HT-29 (cell line): Measurements from ENCODE around the gene SSBP4. TPM values are rescaled to one million over a fixed set of nuclear protein-coding genes. Genes with fewer than 3 reads are reported as not detected.
A peak's percentile ranks its signal among the peaks of the same experiment; 100 is the strongest.
"Not testable (repeated sequence)": the region's sequence is repeated elsewhere in the genome, so short reads cannot be mapped to it uniquely, and the experiment has no call there.

Experiments used
- DNase-seq: peaks from one replicate; pipeline ENCODE4 v3.0.0-alpha.2; 2015; ENCODE audit warnings: low spot score
- total RNA-seq: library from RNA; depleted of rRNA; stranded (reverse); fragments of >200 nt; shearing (Covaris generic); gene quantifications from 2 replicates; pipeline ENCODE4 v1.2.3, GENCODE V29; 2014; rRNA removed

SSBP4 gene
- 78.0 and 87.1 TPM in 2 replicates for total RNA-seq

DNA sequence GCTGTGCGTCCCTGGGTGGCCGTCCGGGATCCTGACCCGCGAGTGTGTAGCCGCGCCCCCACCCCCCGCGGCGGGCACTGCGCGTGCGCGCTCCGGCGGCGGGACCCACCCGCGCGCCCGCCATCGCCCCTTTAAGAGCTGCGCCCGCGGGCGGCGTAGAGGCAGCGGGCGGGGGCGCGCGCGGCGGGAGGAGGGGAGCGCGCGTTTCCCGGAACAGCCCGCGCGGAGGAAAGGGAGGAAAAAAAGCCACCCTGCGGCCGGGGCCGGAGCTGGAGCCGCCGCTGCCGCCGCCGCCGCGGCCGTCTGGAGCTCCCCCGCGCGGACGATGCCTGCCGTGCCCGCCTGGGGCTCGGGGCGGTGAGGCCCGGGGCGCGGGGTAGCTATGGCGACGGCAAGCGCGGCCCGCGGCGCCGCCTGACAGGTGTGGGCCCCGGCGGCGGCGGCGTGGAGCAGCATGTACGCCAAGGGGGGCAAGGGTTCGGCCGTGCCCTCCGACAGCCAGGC lies at the start of gene SSBP4:
TSS of gene SSBP4 (plus strand) at position 204 of the 504 bp plus-strand sequence. CDS start at position 455, 251 bp downstream.
- DNase-seq = peak; percentile 73

DNA sequence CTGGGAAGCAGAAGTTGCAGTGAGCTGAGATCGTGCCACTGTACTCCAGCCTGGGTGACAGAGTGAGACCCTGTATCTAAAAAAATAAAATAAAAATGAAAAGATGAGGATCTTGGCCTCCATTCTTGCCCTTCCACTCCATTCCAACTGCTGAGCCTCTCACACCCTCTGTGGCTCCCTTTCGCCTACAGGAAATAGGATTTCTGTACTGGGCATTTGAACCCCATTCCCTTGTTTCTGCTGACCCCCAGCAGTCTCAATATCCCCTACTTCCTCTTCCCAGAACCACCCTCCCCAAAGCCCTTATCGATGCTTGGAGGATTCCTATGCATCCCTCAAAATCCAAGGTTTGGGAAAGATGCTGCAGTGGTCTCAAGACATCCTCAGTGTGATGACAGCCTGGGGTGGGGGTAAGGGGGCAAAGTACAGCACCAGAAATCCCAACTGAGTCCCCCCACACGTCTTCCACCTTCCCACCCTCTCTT lies 45.7 kb upstream of the SSBP4 start:
- DNase-seq = no peak

DNA sequence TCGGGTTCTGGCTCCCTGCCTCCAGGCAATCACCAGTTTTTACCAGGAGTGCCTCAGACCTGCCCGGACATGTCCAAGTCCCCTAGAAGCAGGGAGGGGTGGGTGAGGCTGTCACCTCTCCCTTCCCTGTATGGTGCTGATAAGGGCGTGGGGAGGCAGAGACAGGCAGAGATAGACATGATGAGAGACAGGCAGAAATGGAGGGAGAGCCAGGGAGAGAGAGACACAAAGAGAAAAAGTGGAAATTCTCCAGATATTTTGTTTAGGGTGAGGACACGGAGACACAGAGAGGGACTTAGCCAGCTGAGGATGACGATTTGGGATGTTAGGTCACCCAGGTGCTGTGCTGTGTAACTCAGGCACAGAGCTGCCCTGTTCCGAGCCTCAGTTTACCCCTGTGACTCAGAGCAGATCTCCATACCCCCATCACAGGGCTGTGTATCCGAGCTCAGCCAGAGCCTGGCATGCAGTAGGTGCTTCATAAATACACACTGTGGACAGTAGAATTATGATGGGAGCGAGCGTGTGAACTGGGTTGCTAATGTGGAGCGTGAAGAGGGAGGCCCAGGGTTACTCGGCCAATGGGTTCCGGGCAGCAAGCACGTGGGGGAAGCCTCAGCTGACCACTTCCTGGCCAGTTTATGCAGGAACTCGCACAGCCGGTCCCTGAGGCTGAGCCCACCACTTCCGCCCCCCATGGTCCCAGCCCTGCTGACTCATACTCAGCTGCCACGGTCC lies 45.1 kb upstream of the SSBP4 start:
- peak; percentile 81 for DNase-seq

DNA sequence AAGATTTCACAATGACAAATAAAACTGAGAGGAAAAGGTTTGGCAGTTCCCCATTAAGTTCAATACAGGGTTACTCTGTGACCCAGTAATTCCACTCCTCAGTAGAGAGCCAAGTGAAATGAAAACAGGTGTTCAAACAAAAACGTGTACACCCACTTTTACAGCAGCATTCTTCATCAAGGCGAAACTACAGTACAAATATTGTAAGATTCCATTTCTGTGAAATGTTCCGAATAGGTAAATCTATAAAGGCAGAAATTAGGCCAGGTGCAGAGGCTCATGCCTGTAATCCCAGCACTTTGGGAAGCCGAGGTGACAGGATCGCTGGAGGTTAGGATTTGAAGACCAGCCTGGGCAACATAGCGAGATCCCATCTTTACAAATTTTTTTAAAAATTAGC lies 42.2 kb upstream of the SSBP4 start:
- DNase-seq = peak; percentile 68

DNA sequence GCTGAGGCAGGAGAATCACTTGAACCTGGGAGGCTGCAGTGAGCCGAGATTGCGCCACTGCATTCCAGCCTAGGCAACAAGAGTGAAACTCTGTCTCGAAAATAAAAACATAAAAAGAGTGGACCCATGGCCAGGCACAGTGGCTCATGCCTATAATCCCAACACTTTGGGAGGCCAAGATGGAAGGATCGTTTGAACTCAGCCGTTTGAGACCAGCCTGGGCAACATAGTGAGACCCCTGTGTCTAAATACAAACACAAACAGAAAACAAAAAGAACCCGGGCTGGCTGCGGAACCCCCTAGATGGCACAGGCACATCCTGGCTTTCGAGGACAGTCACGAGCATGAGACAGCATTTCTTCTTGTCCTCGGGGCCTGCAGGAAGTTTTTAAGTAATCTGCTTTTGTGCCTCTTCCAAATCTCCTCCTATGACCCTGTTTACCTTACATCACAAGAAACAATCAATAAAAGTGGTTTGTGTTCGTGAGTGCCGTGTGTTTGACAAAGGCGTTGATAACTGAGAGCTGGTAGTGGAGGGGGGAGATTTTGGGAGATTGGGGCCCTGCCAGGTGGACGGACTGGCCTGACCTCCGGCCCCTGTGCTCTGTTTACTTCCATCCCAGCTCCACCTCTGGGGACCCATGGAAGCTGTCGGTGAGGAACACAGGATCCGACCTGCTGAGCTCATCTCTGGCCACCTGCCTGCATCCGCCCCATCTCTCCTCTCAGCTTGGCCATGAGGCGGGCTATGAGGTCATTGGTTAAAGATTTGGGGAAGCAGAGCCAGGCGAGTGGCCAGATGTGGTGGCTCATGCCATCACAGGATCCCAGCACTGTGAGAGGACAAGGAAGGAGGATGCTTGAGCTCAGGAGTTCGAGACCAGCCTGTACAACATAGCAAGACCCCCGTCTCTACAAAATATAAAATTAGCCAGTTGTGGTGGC lies 39.1 kb upstream of the SSBP4 start:
- peak; percentile 88 for DNase-seq

DNA sequence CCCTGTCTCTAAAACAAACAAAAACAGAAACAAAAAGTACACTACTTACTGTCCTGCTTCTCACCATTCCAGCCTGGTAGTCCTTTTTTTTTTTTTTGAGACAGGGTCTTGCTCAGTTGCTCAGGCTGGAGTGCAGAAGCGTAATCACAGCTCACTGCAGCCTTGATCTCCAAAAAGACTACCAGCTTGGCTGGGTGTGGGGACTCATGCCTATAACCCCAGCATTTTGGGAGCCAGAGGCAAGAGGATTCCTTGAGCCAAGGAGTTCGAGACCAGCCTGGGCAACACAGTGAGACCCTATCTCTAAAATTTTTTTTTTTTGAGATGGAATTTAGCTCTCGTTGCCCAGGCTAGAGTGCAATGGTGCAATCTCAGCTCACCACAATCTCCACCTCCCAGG lies 38.4 kb upstream of the SSBP4 start:
- DNase-seq = no peak

DNA sequence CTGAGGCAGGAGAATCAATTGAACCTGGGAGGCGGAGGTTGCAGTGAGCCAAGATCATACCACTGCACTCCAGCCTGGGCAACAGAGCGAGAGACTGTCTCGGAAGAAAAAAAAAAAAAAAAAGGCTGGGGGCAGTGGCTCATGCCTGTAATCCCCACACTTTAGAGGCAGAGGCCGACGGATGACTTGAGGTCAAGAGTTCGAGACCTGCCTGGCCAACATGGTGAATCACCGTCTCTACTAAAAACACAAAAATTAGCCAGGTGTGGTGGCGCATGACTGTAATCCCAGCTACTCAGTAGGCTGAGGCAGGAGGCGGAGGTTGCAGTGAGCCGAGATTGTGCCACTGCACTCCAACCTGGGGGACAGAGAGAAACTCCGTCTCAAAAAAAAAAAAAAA lies 35.6 kb upstream of the SSBP4 start:
- not testable (repeated sequence) for DNase-seq

DNA sequence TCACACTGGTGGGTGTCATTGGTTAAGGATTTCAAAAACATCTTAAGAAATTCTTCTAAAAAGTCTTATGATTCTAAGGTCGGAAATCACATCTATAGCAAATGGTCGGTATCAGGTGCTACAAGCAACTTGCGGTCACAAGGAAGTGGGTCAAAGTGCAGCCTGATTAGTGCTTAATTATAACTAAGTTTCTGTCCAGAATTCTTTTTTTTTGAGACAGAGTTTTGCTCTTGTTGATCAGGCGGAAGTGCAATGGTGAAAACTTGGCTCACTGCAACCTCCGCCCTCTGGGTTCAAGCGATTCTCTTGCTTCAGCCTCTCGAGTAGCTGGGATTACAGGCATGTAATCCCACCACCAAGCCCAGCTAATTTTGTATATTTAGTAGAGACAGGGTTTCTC lies 34.4 kb upstream of the SSBP4 start:
- no peak for DNase-seq

DNA sequence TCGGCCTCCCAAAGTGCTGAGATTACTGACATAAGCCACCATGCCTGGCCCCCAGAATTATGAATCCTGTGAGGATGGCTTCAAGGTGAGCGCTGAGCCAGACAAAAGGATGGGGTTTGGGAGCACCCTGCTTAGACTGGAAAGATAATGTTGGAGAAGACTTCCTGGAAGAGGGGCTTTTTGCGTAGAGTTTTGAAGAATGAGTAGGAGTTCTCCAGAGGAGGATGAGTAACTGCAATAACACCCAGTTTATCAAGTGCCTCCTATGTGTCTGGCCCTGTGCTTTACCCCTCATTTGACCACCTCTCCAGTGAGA lies 33.9 kb upstream of the SSBP4 start:
- no peak for DNase-seq

DNA sequence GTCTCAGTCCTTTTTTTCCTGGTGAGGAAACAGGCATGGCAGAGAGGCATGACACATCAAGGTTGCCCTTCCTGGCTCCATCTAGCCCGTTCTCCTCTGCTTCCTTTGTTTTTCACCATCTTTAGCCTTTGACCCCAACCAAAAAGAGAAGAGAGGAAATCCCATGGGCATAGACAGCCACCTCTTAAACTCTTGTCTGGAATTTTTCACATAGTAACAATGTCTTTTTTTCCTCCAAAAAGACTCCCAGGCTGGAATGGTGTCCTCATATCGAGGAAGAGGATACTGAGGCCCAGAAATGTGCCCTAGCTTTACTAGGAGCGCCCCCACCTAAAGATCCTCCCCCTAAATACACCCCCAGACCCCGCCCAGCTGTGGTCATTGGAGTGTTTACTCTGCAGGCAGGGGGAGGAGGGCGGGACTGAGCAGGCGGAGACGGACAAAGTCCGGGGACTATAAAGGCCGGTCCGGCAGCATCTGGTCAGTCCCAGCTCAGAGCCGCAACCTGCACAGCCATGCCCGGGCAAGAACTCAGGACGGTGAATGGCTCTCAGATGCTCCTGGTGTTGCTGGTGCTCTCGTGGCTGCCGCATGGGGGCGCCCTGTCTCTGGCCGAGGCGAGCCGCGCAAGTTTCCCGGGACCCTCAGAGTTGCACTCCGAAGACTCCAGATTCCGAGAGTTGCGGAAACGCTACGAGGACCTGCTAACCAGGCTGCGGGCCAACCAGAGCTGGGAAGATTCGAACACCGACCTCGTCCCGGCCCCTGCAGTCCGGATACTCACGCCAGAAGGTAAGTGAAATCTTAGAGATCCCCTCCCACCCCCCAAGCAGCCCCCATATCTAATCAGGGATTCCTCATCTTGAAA lies 33.3 kb upstream of the SSBP4 start, which contains the start of gene GDF15:
TSS of gene GDF15 (plus strand) at position 484 of the 868 bp plus-strand sequence. CDS start at position 516, 32 bp downstream.
- DNase-seq = peak; percentile 94

DNA sequence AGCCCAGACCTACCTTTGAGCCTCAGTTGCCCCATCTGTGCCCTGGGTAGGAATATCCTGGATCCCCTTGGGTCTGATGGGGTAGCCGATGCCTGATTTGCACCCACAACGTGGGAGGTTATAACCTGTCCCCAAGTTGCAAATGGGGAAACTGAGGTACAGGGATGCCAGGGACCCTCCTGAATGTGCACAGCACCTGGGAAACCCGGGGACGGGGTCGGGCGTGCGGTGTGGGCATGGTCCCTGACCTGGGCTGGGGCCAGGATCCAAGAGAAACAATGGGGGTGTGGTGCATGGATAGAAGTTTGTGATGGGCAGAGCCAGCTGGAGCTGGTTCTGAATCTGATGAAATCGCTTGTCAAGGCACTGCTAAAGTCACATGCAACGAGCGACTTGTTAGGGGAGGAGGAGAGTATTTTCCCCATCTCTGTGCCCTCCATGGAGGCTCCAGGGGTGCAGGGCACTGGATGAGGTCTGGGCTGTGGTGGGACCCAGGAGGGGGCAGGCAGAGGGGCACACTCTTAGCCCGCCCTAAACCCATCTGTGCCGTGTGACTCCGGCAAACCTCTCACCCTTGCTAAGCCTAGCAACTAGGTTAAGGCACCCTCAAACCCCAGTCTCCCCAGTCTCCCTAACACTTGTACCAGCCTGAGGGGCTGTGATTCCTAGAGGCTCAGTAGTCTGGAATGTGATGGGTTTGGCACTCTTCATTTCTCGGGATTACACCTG lies 32.5 kb upstream of the SSBP4 start:
- no peak for DNase-seq

DNA sequence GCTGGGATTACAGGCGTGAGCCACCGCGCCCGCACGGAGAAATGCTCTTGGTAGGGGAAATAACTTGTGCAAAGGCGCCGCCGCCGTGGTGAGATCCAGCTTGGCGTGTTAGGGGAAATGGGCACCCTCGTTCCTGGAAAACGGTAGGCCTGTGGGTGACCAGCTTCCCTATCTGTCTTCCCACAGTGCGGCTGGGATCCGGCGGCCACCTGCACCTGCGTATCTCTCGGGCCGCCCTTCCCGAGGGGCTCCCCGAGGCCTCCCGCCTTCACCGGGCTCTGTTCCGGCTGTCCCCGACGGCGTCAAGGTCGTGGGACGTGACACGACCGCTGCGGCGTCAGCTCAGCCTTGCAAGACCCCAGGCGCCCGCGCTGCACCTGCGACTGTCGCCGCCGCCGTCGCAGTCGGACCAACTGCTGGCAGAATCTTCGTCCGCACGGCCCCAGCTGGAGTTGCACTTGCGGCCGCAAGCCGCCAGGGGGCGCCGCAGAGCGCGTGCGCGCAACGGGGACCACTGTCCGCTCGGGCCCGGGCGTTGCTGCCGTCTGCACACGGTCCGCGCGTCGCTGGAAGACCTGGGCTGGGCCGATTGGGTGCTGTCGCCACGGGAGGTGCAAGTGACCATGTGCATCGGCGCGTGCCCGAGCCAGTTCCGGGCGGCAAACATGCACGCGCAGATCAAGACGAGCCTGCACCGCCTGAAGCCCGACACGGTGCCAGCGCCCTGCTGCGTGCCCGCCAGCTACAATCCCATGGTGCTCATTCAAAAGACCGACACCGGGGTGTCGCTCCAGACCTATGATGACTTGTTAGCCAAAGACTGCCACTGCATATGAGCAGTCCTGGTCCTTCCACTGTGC lies 30.9 kb upstream of the SSBP4 start:
- DNase-seq = peak; percentile 74

DNA sequence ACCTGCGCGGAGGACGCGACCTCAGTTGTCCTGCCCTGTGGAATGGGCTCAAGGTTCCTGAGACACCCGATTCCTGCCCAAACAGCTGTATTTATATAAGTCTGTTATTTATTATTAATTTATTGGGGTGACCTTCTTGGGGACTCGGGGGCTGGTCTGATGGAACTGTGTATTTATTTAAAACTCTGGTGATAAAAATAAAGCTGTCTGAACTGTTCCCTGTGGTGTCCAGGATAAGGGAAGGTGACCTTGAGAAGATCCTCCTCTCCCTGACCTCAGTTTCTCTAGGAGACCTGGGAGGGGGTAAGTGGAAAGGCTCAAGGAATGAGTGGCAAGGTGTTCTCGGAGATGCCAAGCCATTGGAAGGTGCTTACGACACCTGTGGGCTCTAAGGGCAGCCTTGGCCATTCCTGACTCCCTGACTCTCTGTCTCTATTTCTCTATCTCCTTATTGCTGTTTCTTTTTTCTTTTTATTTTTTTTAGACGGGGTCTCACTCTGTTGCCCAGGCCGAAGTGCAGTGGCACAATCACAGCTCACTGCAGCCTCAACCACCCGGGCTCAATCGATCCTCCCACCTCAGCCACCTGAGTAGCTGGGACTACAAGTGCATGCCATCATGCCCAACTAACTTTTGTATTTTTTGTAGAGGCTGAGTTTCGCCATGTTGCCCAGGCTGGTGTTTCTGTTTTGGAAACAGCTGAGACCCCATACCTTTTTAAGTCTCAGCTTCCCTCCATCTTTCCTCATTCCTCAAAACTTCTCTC lies 30.1 kb upstream of the SSBP4 start:
- no peak for DNase-seq

DNA sequence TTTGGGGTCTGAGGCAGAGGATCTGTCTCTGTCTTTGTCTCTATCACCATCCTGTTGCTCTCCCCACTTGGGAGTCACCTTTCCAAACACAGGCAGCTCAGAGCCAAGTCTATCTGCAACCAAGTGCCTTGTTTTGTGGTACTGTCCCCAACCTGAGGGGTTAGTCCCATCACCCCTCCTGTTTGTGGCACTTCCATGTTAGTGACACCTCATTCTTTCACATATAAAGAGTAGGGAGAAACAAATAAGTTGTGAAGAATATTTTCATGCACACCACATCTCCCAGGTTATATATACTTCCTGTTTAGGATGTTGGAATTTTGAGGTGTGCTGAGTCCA lies 29.5 kb upstream of the SSBP4 start:
- no peak for DNase-seq

DNA sequence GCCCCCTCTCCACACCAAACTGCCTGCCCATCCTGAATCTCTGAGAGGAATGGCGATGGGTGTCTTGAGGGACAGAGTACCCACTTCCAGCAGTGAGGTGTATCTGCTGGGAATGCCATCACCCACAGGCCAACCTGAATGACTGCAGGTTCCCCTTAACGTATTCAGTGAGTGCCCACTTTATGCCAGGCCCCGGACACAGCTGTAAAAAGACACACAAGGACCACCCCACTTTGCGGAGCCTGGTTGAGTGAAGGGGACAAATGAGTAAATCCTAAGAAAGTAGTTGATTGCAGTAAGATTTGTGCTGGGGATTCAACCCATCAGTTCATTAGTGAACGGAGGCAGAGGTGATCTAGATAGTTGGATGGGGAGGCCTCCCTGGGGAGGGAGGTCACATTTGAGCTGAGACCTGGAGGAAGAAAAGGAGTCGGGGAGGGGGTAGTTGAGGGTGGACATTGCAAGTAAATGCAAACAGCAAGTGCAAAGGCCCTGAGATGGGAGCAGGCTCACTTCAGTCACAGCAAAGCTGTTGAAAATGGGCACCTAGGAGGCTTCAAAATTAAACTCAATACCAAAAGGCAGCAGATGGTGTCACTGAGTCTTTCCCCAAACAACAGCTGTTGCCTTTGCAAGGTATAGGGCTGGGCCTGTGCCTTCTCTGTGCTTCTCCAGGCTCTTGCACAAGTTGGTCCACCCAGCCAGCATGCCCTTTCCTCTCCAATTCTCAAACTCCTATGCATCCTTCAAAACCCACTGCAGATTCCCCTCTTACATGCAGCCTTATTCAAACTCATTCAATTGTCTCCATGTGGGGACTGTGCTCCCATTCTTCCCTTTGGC lies 28.9 kb upstream of the SSBP4 start:
- DNase-seq = no peak

DNA sequence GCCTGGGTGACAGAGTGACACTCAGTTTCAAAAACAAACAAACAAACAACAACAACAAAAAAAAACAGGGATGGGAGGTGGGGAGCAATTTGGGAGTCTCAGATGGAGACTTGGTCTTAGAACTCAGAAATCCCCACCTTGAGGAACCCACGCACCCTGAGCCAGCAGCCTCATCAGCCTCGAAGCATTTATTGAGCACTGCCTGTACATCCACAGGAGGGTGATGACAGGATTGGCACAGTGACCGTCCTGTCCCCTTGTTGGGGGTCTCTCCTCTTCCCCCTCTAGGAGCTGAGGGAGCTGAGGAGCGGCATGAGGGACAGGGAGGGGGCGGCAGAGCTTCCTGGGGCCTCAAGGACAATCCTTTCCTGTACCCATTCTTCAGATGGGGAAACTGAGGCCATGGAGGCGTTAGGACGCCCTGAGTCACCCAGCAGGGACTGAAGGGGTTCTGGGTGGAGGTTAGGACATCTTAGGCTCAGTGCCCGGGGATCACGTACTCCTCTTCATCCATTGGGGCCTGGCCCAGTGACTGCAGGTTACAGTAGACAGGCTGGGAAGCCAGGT lies 27.6 kb upstream of the SSBP4 start:
- DNase-seq = no peak

DNA sequence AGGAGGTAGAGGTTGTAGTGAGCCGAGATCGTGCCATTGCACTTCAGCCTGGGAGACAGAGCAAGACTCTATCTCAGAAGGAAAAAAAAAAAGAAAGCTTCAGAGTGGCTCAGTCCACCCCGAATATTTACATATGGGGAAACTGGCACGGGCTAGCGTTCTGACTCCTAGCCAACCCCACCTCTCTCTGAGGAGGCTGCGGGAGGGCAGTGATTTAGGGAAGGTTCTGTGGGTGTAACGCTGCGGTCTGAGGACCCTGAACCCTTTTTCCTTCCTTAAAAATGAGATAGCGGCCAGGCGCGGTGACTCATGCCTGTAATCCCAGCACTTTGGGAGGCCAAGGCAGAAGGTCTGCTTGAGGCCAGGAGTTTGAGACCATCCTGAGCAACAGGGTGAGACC lies 26.8 kb upstream of the SSBP4 start:
- no peak for DNase-seq

DNA sequence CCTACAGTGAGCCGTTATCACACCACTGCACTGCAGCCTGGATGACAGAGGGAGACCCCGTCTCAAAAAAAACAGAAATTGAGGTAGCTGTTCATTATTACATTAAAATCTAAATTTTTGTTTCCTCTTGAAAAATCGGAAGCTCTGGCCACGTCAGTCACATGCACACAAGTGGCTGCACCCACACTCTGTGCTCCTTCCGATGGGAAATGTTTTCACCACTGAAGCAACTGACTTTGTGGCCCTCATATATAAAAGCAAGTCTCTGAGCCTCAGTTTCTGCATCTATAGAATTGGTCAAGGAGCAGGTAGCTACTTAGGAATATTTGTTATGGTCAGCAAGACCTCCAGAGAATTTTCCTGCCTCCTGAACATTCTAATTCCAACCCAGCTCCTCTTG lies 26.3 kb upstream of the SSBP4 start:
- no peak for DNase-seq
